C4-2B (cell line): ENCODE results near the gene CIB2.

Experiments
- H3K27ac ChIP-seq: fragments of 450-650 bp; 2 replicates; pipeline ENCODE4 v1.5.1; 2017
- CTCF ChIP-seq: fragments of 450-650 bp; conservative IDR thresholded peaks from 2 replicates; pipeline ENCODE4 v1.5.1; 2017; ENCODE audit warnings: mild to moderate bottlenecking
- ZFX ChIP-seq: fragments of 450-650 bp; IDR thresholded peaks from 2 replicates; pipeline ENCODE4 v1.6.1; 2017

Gene CIB2

GRCh38 chr15:78148392-78149067 is 17.3 kb upstream of the CIB2 start:
- TF ChIP-seq CTCF = no peak
- TF ChIP-seq ZFX = no peak
- H3K27ac ChIP-seq = peak overlapping the region; percentile 87

GRCh38 chr15:78147566-78147965 is 16.3 kb upstream of the CIB2 start:
- H3K27ac ChIP-seq = peak overlapping the region; percentile 87
- TF ChIP-seq ZFX (no peak), CTCF (no peak)

- TF ChIP-seq CTCF (no peak), ZFX (no peak)
- no peak overlapping the region for H3K27ac ChIP-seq
Measured at GRCh38 chr15:78146425-78147154, 15.3 kb upstream of the CIB2 start.

- no peak overlapping the region for H3K27ac ChIP-seq
Measured at GRCh38 chr15:78142332-78142731, 11.1 kb upstream of the CIB2 start.

GRCh38 chr15:78140292-78140691 is 9.0 kb upstream of the CIB2 start:
- TF ChIP-seq CTCF (no peak; the same call in 1 of the 2 replicates), ZFX (no peak)

More at GRCh38 chr15:78142332-78142731, 11.1 kb upstream of the CIB2 start:
- no peak for TF ChIP-seq CTCF
- TF ChIP-seq ZFX = no peak

GRCh38 chr15:78139578-78139977 is 8.3 kb upstream of the CIB2 start:
- no peak for TF ChIP-seq CTCF
- no peak for TF ChIP-seq ZFX
- peak overlapping the region; percentile 68; the same call in 1 of the 2 replicates for H3K27ac ChIP-seq

More at GRCh38 chr15:78140292-78140691, 9.0 kb upstream of the CIB2 start:
- H3K27ac ChIP-seq = peak overlapping the region; percentile 68; the same call in 1 of the 2 replicates

- no peak overlapping the region for H3K27ac ChIP-seq
- TF ChIP-seq ZFX = no peak
- TF ChIP-seq CTCF = no peak
Measured at GRCh38 chr15:78133801-78134200, 2.6 kb upstream of the CIB2 start.
